T47D (cell line): ENCODE results near the gene DHRSX.
"Not testable (repeated sequence)": the region's sequence is repeated elsewhere in the genome, so short reads cannot be mapped to it uniquely, and the experiment has no call there.

Source experiments
- DNase-seq, 2 experiments: peaks; one replicate each; pipeline versions ENCODE4 v3.0.0 to v3.0.0-alpha.2; 2011 to 2012; ENCODE audit warnings: low read depth in 1 of 2, low spot score in 1 of 2
- JUND ChIP-seq: IDR thresholded peaks from 2 replicates; pipeline ENCODE4 v1.6.1; 2012; ENCODE audit warnings: low read depth
- in situ Hi-C: cut with HindIII; loops from 2 replicates; pipeline ENCODE4 v1.10.0; 2016; ENCODE audit warnings: low sequenced_read_pairs, low pct_unique_long_range_greater_than_20kb

The DHRSX gene

DNA sequence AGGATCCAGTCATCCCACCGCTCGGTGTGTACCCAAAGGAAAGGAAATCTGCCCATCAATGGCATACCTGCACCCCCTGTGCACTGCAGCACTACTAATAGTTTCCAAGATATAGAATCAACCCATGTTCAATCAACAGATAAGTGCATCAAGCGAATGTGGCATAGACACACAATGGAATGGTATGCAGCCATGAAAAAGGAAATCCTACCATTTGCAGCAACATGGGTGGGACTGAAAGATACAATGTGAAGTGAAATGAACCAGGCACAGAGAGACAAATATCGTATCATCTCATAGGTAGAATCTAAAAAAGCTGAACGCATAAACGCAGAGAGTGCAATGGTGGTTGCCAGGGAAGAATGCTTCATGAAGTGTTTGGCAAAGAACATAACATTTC lies 42.5 kb downstream of the DHRSX start:
- TF ChIP-seq JUND, result no peak
- in situ Hi-C loops, result no loop called here
- DNase-seq, result no peak

DNA sequence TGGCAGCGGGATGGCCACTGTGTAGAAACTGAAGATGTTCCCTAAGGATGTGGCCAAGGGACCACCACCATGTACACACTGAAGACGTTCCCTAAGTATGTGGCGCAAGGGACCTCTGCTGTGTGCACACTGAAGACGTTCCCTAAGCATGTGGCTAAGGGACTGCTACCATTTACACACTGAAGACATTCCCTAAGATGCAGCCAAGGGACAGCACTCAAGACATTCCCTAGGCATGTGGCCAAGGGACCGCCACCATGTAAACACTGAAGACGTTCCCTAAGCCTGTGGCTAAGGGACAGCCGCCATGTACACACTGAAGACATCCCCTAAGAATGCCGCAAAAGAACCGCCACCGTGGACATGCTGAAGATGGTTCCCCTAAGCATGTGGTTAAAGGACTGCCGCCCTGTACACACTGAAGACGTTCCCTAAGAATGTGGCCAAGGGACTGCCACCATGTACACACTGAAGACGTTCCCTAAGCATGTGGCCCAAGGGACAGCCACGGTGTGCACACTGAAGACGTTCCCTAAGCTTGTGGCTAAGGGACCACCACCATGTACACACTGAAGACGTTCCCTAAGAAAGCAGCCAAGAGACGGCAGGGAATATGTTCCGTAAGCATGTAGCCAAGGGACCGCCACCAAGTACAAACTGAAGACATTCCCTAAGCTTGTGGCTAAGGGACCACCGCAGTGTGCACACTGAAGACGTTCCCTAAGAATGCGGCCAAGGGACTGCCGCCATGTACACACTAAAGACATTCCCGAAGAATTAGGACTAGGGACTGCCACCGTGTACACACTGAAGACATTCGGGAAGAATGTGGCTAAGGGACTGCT lies 43.3 kb downstream of the DHRSX start:
- DNase-seq, result peak in 1 of 2 experiments; percentile 78
- in situ Hi-C loops, result no loop called here
- TF ChIP-seq JUND, result no peak

- in situ Hi-C loops, result not testable (repeated sequence)
These were observed 44.7 kb downstream of the DHRSX start for GRCh38 chrX:2456091-2456490.

DNA sequence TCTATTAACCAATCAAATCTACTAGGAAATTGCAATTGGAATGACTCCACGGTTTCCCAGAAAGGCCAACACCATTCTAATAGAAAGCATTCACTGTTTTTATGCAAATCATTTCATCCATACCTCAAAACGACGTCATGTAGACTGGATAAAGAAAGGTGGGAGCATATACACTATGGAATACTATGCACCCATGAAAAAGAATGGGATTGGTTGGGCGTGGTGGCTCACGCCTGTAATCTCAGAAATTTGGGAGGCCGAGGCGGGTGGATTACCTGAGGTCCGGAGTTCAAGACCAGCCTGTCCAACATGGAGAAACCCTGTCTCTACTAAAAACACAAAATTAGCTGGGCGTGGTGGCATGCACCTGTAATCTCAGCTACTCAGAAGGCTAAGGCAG lies 46.2 kb downstream of the DHRSX start:
- DNase-seq, in situ Hi-C loops: not testable (repeated sequence)

More at GRCh38 chrX:2456091-2456490, 44.7 kb downstream of the DHRSX start:
- not testable (repeated sequence) for DNase-seq

- in situ Hi-C loops, result no loop called here
- no peak for TF ChIP-seq JUND
- DNase-seq, result no peak
These were observed 48.0 kb downstream of the DHRSX start for GRCh38 chrX:2452799-2453198.

DNA sequence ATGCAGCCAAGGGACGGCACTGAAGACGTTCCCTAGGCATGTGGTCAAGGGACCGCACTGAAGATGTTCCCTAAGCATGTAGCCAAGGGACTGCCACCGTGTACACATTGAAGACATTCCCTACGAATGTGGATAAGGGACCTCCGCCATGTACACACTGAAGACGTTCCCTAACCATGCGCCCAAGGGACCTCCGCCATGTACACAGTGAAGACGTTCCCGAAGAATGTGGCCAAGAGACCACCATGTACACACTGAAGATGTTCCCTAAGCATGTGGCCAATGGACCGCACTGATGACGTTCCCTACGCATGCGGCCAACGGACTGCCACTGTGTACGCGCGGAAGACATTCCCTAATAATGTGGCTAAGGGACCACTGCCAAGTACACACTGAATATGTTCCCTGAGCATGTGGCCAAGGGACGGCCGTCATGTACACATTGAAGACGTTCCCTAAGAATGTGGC lies 48.4 kb downstream of the DHRSX start:
- in situ Hi-C loops, result no loop called here
- DNase-seq, result no peak
- no peak for TF ChIP-seq JUND

DNA sequence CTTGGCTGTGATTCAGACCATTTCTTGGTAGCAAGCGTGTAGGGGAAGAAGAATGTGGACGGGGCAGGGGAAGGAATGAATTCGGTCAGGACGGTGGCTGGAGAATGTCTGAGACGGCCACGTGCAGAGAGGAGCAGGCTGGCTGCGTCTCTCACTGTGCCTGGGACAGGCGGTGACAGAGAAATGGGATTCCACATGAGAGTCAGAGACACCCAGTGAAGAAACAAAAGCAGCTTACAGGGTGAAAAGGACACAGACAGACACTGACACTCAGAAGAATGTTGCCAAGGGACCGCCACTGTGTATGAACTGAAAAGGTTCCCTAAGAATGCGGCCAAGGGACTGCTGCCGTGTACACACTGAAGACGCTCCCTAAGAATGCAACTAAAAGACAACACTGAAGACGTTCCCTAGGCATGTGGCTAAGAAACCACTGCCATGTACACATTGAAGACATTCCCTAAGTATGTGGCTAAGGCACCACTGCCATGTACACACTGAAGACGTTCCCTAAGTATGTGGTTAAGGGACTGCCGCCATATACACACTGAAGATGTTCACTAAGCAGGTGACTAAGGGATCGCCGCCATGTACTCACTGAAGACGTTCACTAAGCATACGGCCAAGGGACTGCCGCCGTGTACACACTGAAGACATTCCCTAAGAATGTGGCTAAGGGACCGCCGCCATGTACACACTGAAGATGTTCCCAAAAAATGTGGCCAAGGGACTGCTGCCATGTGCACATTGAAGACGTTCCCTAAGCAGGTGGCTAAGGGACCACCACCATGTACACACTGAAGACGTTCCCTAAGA lies 49.1 kb downstream of the DHRSX start:
- in situ Hi-C loops, result no loop called here
- peak in 1 of 2 experiments; percentile 86 for DNase-seq
- TF ChIP-seq JUND, result no peak

DNA sequence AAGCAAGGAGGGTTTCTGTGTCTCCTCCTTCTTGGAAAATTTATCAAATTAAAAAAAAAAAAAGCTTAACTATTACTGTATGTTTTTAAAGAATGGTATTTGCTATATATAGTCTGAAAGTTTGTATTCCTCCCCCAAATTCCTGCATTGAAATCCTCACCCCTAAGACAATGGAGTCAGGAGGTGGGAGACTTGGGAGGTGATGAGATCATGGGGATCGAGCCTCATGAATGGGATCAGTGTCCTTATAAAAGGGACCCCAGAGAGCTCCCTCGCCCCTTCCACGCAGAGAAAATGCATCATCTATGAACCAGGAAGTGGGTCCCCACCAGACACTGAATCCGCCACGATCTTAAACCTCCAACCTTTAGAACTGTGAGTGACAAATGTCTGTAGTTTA lies 50.1 kb downstream of the DHRSX start:
- in situ Hi-C loops, result no loop called here
- DNase-seq, result no peak
- TF ChIP-seq JUND, result no peak

- in situ Hi-C loops, result no loop called here
- no peak for TF ChIP-seq JUND
- DNase-seq, result no peak
These were observed 51.5 kb downstream of the DHRSX start for GRCh38 chrX:2449135-2449886.

- in situ Hi-C loops, result no loop called here
- DNase-seq, result no peak
- TF ChIP-seq JUND, result no peak
These were observed 53.3 kb downstream of the DHRSX start for GRCh38 chrX:2447484-2447883.

- no peak for DNase-seq
- no peak for TF ChIP-seq JUND
- in situ Hi-C loops, result no loop called here
These were observed 54.0 kb downstream of the DHRSX start for GRCh38 chrX:2446815-2447214.
